NB4 (cell line): Measurements from ENCODE around the gene TGFB1.

Source experiments
- DNase-seq: peaks from one replicate; pipeline ENCODE4 v3.0.0; 2010; ENCODE audit warnings: low read depth
- H3K4me3 ChIP-seq: one replicate; pipeline ENCODE4 v1.5.1; 2011; ENCODE audit warnings: mild to moderate bottlenecking, low read depth, low read length, moderate library complexity
- CTCF ChIP-seq: IDR thresholded peaks from one replicate; pipeline ENCODE4 v1.5.1; 2012; ENCODE audit warnings: low read depth, low read length
- MYC ChIP-seq: IDR thresholded peaks from 2 replicates; pipeline ENCODE4 v1.6.1; 2011; ENCODE audit warnings: low read depth, low read length
- POLR2A ChIP-seq: IDR thresholded peaks from 2 replicates; pipeline ENCODE4 v1.6.1; 2011; ENCODE audit warnings: mild to moderate bottlenecking; ENCODE audit not compliant: insufficient read length; ENCODE audit errors: extremely low read depth
- TF ChIP-seq, protein P1 (sequence below): IDR thresholded peaks from 2 replicates; pipeline ENCODE4 v1.6.1; 2011; ENCODE audit warnings: low read depth, low read length

TGFB1 gene

DNA sequence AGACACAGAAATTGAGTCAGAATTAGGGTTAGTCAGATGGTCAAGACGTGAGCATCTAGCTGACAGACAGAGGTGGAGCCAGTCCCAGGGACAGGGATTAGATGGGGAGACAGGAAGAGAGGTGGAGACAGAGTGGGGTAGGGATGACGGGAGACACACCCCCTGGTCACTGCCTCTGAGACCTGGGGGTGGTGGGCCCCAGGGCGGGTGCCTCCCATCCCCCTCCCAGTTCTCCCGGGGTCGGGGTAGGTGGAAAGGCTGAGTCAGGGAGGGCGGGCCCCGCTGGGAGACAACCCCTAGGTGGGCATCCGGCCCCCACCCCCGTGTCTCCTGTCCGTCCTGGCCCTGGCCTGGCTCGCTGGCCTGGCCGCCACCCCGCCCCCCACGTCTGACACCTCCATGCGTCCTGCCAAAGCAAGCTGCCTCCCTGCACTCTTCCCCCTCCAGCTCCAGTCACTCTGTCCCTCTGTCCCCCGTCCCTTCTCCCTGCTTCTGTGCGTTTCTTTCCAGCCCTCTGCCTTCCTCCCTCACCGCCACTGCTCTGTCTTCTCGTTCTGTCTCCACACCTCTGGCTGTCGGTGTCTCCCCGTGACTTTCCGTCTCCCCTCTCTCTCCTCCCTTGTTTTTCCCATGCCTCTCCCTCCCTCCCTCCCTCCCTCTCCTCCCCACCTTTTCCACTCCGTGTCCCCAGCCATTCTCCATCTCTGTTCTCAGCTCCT is 28.6 kb downstream of the TGFB1 start:
- H3K4me3 ChIP-seq: no peak overlapping the region
- TF ChIP-seq POLR2A (no peak), CTCF (no peak), MYC (no peak)
- TF ChIP-seq, protein P1, sequence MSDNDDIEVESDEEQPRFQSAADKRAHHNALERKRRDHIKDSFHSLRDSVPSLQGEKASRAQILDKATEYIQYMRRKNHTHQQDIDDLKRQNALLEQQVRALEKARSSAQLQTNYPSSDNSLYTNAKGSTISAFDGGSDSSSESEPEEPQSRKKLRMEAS: no peak
- no peak for DNase-seq

DNA sequence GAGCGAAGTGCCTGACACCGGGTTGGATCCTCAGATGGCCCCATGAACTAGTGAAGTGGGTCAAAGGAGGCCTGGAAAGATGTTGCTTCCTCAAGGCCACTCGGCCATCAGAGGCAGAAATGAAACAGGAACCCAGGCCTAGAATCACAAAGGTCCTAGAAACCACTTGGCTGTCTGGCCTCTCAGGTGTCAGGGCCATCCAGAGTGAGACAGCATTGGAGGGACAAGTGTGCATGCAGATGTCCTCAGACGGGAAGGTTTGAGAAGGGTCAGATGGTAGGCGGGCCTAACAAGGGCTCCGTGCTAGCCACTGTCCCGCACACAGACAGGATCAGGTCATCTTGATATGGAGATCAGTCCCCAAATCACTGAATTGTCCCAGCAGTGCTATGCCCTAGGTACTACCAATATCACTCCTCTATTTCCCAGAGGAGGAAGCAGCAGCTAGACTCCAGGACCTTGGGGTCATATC is 29.5 kb downstream of the TGFB1 start:
- no peak overlapping the region for H3K4me3 ChIP-seq
- TF ChIP-seq CTCF (no peak), POLR2A (no peak)
- TF ChIP-seq, protein P1: no peak
- DNase-seq: peak; percentile 25

- no peak overlapping the region for H3K4me3 ChIP-seq
- TF ChIP-seq CTCF: no peak
- TF ChIP-seq POLR2A: no peak
- TF ChIP-seq, protein P1: no peak
- TF ChIP-seq MYC: no peak
- peak; percentile 88 for DNase-seq
Observed at GRCh38 chr19:41323430-41324125, 30.1 kb downstream of the TGFB1 start.

- TF ChIP-seq, protein P1: no peak
- TF ChIP-seq POLR2A (no peak), MYC (no peak), CTCF (no peak)
- no peak for DNase-seq
- H3K4me3 ChIP-seq: no peak overlapping the region
Observed at GRCh38 chr19:41323023-41323422, 30.7 kb downstream of the TGFB1 start.

GRCh38 chr19:41322451-41322850 is 31.3 kb downstream of the TGFB1 start:
- H3K4me3 ChIP-seq: no peak overlapping the region
- TF ChIP-seq, protein P1: no peak
- TF ChIP-seq POLR2A: no peak
- TF ChIP-seq CTCF: no peak
- TF ChIP-seq MYC: no peak
- no peak for DNase-seq
